Right lobe of liver (tissue), 4 donors: Measurements from ENCODE around the gene ALPP.

ENCODE experiments used
- POLR2A ChIP-seq: fragments of 450-650 bp; IDR thresholded peaks from one replicate; pipeline ENCODE4 v1.6.1; 2017; ENCODE audit warnings: antibody characterized with exemption, mild to moderate bottlenecking
- TF ChIP-seq, protein P1 (sequence below), 4 donors: fragments of 200-600 bp in 3 of 4; fragments of 450-650 bp in 1 of 4; IDR thresholded peaks; one replicate each; pipeline versions ENCODE4 v1.5.1 to v1.8.0; 2016 to 2022; ENCODE audit warnings: antibody characterized with exemption in 4 of 4, mild to moderate bottlenecking in 2 of 4
- donor health status: DM: no; HTN: no; CAD: no.
- donor health status: DM: no; HTN: no; CAD: no.
- donor health status: DM: no; HTN: yes; CAD: no.

DNA sequence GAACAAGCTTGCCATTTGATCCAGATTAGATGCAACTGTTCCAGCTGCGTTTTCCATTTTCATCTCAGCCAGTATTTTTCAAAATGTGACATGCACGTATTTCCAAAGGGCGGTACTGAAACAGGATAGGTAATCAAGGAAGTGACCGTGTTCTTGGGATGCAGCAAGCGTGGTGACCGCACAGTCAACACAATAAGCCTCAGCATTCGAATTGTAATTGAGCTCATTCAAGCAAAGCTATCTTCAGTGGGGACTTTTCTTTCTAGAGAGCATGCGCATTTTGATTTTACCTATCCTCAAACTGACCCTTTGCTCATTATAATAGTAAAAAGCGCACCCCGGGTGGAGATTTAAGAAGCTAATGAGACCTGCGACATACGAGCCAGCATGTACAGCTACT lies 3.4 kb upstream of the ALPP start:
- TF ChIP-seq, protein P1, sequence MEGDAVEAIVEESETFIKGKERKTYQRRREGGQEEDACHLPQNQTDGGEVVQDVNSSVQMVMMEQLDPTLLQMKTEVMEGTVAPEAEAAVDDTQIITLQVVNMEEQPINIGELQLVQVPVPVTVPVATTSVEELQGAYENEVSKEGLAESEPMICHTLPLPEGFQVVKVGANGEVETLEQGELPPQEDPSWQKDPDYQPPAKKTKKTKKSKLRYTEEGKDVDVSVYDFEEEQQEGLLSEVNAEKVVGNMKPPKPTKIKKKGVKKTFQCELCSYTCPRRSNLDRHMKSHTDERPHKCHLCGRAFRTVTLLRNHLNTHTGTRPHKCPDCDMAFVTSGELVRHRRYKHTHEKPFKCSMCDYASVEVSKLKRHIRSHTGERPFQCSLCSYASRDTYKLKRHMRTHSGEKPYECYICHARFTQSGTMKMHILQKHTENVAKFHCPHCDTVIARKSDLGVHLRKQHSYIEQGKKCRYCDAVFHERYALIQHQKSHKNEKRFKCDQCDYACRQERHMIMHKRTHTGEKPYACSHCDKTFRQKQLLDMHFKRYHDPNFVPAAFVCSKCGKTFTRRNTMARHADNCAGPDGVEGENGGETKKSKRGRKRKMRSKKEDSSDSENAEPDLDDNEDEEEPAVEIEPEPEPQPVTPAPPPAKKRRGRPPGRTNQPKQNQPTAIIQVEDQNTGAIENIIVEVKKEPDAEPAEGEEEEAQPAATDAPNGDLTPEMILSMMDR (IDR thresholded peaks at IDR 0.05) = no peak
- TF ChIP-seq POLR2A = no peak
